HG03280 (cell line): Measurements from ENCODE around the gene GTF2H3.

Experiments used
- ATAC-seq: cut with Tn5 transposase; IDR thresholded peaks from one replicate; pipeline ENCODE4 v1.9.1; 2021; ENCODE audit warnings: mild to moderate bottlenecking, moderate library complexity; ENCODE audit not compliant: unreplicated experiment

The GTF2H3 gene

GRCh38 chr12:123696646-123697045 lies 63.0 kb downstream of the GTF2H3 start:
- ATAC-seq, result no peak

- ATAC-seq, result no peak
Measured at GRCh38 chr12:123705935-123706334, 72.3 kb downstream of the GTF2H3 start.

- ATAC-seq, result no peak
Measured at GRCh38 chr12:123707466-123707865, 73.8 kb downstream of the GTF2H3 start.
